ENCODE measurements around the gene C2CD5.
"Not testable (repeated sequence)": the region's sequence is repeated elsewhere in the genome, so short reads cannot be mapped to it uniquely, and the experiment has no call there.

The C2CD5 gene

GRCh38 chr12:22477894-22478287 lies 66.5 kb downstream of the C2CD5 start:
- peak overlapping the region; percentile 58 for H3K27ac Mint-ChIP-seq
- H3K4me3 Mint-ChIP-seq: no peak overlapping the region
- no peaks in the 10 kb centered on the region for H3K9me3 Mint-ChIP-seq
- DNase-seq: no peak
- H3K36me3 Mint-ChIP-seq: peaks cover 28% of the 10 kb centered on the region
- H3K4me1 Mint-ChIP-seq: peaks cover 7% of the 10 kb centered on the region
- CTCF ChIA-PET: interaction anchor here (0.6 to 2.3 kb wide), 2 partner anchors 18 to 42 kb away, joined by 3 to 7 read pairs; no protein-coding TSS in a partner anchor
- no peaks in the 10 kb centered on the region for H3K27me3 Mint-ChIP-seq

- DNase-seq: no peak
- H3K9me3 Mint-ChIP-seq: no peaks in the 10 kb centered on the region
- H3K4me1 Mint-ChIP-seq: peaks cover 7% of the 10 kb centered on the region
- CTCF ChIA-PET: interaction anchor here (0.6 to 2.3 kb wide), 2 partner anchors 17 to 43 kb away, joined by 3 to 7 read pairs; no protein-coding TSS in a partner anchor
- H3K27ac Mint-ChIP-seq: no peak overlapping the region
- H3K4me3 Mint-ChIP-seq: no peak overlapping the region
- H3K27me3 Mint-ChIP-seq: no peaks in the 10 kb centered on the region
- H3K36me3 Mint-ChIP-seq: peaks cover 23% of the 10 kb centered on the region
These were observed 67.0 kb downstream of the C2CD5 start for GRCh38 chr12:22477166-22477893.

DNA sequence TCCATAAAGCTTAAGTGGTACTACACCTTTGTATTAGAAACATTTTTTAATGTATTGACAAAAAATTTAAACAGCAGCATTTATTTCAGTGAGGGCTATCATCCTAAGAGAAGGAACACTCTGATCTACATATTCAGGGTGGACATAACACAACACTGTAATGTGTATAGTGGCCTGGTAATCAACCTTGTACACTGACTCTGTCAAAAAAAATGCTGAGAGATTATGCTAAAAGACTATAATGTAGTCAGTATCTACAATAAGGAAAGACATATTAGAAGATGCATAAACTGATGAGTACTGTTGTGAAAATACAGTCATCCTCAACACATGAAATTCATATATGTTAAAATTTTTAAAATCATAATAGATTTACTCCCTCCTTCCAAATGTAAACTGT lies 68.2 kb downstream of the C2CD5 start:
- CTCF ChIA-PET: interaction anchor here (2.3 kb wide), 1 partner anchor 16 kb away, joined by 7 read pairs; no protein-coding TSS in a partner anchor
- no peaks in the 10 kb centered on the region for H3K27me3 Mint-ChIP-seq
- DNase-seq: no peak
- H3K4me1 Mint-ChIP-seq: peaks cover 7% of the 10 kb centered on the region
- no peak overlapping the region for H3K27ac Mint-ChIP-seq
- peaks cover 16% of the 10 kb centered on the region for H3K36me3 Mint-ChIP-seq
- no peaks in the 10 kb centered on the region for H3K9me3 Mint-ChIP-seq
- no peak overlapping the region for H3K4me3 Mint-ChIP-seq

DNA sequence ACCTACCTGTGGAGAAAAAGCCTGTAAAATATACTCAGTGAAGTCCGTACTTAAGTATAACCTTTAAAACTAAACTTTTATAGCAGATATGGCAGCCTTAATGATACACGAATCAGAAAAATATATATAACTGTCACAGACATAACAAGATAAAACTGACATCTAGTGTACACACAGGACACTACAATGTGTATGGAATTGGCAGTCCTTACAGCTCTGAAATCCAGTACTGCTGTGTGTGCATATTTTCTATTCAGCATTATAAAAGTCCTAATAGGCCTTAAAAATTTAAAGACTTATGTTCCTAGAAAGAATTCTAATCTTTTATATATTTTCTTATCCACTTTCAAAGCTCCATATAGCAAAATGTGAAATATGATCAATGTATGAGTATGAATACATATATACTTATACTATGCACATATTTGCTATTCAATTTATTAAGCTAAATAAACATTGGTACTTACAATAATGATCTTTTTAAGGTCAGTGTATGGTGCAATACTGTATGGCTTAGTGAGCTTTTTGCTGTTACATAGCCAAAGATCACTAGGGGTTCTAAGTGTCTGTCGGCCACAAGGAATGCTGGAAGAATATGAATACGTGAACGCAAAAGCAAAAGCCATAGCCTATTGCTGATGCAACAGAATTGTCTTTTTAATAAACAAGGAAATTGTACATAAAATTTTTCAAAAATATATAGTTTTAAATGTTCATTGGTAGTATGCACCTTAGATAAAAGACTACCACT lies 69.2 kb downstream of the C2CD5 start:
- H3K9me3 Mint-ChIP-seq: no peaks in the 10 kb centered on the region
- H3K4me1 Mint-ChIP-seq: peaks cover 7% of the 10 kb centered on the region
- no peak overlapping the region for H3K4me3 Mint-ChIP-seq
- CTCF ChIA-PET: no interaction called here
- no peak for DNase-seq
- H3K27ac Mint-ChIP-seq: no peak overlapping the region
- H3K27me3 Mint-ChIP-seq: no peaks in the 10 kb centered on the region
- peaks cover 22% of the 10 kb centered on the region for H3K36me3 Mint-ChIP-seq

DNA sequence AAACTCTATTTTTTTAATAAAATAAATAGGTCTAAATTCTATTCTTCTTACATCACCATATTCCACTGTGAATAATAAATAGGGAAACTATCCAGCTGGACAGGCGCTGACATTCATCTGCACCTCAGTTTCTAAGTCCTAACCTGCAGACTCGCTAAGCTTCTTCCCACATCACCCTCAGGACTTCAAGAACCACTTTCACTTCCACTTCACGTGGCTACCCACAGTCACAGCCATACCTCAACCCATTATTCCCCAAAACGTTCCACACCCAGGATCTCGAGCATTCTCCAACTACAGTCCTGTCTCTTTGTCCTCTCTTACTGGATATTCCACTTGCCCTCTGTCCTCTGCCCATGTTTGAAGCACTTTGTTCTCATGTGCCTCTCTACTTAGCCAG lies 71.1 kb downstream of the C2CD5 start:
- H3K4me1 Mint-ChIP-seq: peaks cover 7% of the 10 kb centered on the region
- no peaks in the 10 kb centered on the region for H3K9me3 Mint-ChIP-seq
- CTCF ChIA-PET: no interaction called here
- H3K36me3 Mint-ChIP-seq: peaks cover 32% of the 10 kb centered on the region
- no peaks in the 10 kb centered on the region for H3K27me3 Mint-ChIP-seq
- DNase-seq: no peak
- no peak overlapping the region for H3K4me3 Mint-ChIP-seq
- H3K27ac Mint-ChIP-seq: no peak overlapping the region

- H3K9me3 Mint-ChIP-seq: no peaks in the 10 kb centered on the region
- H3K27me3 Mint-ChIP-seq: no peaks in the 10 kb centered on the region
- H3K36me3 Mint-ChIP-seq: peaks cover 29% of the 10 kb centered on the region
- no peaks in the 10 kb centered on the region for H3K4me1 Mint-ChIP-seq
- H3K27ac Mint-ChIP-seq: no peak overlapping the region
- CTCF ChIA-PET: interaction anchor here (0.9 to 3.3 kb wide), 2 partner anchors 8 to 15 kb away, joined by 5 to 21 read pairs; no protein-coding TSS in a partner anchor
- DNase-seq: no peak
- H3K4me3 Mint-ChIP-seq: no peak overlapping the region
These were observed 77.2 kb downstream of the C2CD5 start for GRCh38 chr12:22467190-22467589.

GRCh38 chr12:22463306-22463705 lies 81.0 kb downstream of the C2CD5 start:
- H3K4me3 Mint-ChIP-seq: no peak overlapping the region
- H3K27me3 Mint-ChIP-seq: no peaks in the 10 kb centered on the region
- H3K4me1 Mint-ChIP-seq: no peaks in the 10 kb centered on the region
- no peak for DNase-seq
- peaks cover 17% of the 10 kb centered on the region for H3K36me3 Mint-ChIP-seq
- CTCF ChIA-PET: no interaction called here
- H3K27ac Mint-ChIP-seq: no peak overlapping the region
- no peaks in the 10 kb centered on the region for H3K9me3 Mint-ChIP-seq

GRCh38 chr12:22461786-22462185 lies 82.6 kb downstream of the C2CD5 start:
- CTCF ChIA-PET: interaction anchor here (0.9 to 1.5 kb wide), 4 partner anchors 18 to 379 kb away, joined by 3 to 4 read pairs (median 3); no protein-coding TSS in a partner anchor
- no peak for DNase-seq
- Mint-ChIP-seq H3K4me1 (no peaks in the 10 kb centered on the region), H3K9me3 (no peaks in the 10 kb centered on the region), H3K27ac (no peak overlapping the region), H3K4me3 (no peak overlapping the region), H3K36me3 (peaks cover 21% of the 10 kb centered on the region), H3K27me3 (no peaks in the 10 kb centered on the region)

GRCh38 chr12:22459838-22460490 lies 84.4 kb downstream of the C2CD5 start:
- no peak for DNase-seq
- CTCF ChIA-PET: interaction anchor here (0.6 to 3.0 kb wide), 11 partner anchors 9 to 762 kb away, joined by 3 to 21 read pairs (median 4); no protein-coding TSS in a partner anchor
- H3K4me1 Mint-ChIP-seq: no peaks in the 10 kb centered on the region
- peaks cover 15% of the 10 kb centered on the region for H3K36me3 Mint-ChIP-seq
- H3K9me3 Mint-ChIP-seq: no peaks in the 10 kb centered on the region
- H3K27me3 Mint-ChIP-seq: no peaks in the 10 kb centered on the region
- no peak overlapping the region for H3K27ac Mint-ChIP-seq
- H3K4me3 Mint-ChIP-seq: no peak overlapping the region

- DNase-seq: no peak
- H3K27me3 Mint-ChIP-seq: no peaks in the 10 kb centered on the region
- H3K4me3 Mint-ChIP-seq: no peak overlapping the region
- CTCF ChIA-PET: interaction anchor here (1.1 to 3.0 kb wide), 7 partner anchors 10 to 760 kb away, joined by 3 to 21 read pairs (median 4); no protein-coding TSS in a partner anchor
- no peak overlapping the region for H3K27ac Mint-ChIP-seq
- no peaks in the 10 kb centered on the region for H3K4me1 Mint-ChIP-seq
- H3K36me3 Mint-ChIP-seq: peaks cover 15% of the 10 kb centered on the region
- no peaks in the 10 kb centered on the region for H3K9me3 Mint-ChIP-seq
These were observed 85.9 kb downstream of the C2CD5 start for GRCh38 chr12:22458298-22458937.

GRCh38 chr12:22457085-22457484 lies 87.3 kb downstream of the C2CD5 start:
- Mint-ChIP-seq H3K4me3 (no peak overlapping the region), H3K36me3 (peaks cover 20% of the 10 kb centered on the region), H3K9me3 (no peaks in the 10 kb centered on the region), H3K27me3 (no peaks in the 10 kb centered on the region), H3K27ac (no peak overlapping the region), H3K4me1 (no peaks in the 10 kb centered on the region)
- no peak for DNase-seq
- CTCF ChIA-PET: interaction anchor here (1.6 to 2.4 kb wide), 2 partner anchors 356 to 374 kb away, joined by 4 to 7 read pairs; no protein-coding TSS in a partner anchor

- Mint-ChIP-seq H3K27me3 (no peaks in the 10 kb centered on the region), H3K36me3 (peaks cover 16% of the 10 kb centered on the region), H3K4me1 (no peaks in the 10 kb centered on the region), H3K27ac (no peak overlapping the region), H3K9me3 (no peaks in the 10 kb centered on the region), H3K4me3 (no peak overlapping the region)
- CTCF ChIA-PET: interaction anchor here (0.6 kb wide), 1 partner anchor 178 kb away, joined by 3 read pairs; no protein-coding TSS in a partner anchor
- DNase-seq: no peak
These were observed 90.8 kb downstream of the C2CD5 start for GRCh38 chr12:22453511-22453910.

- no peaks in the 10 kb centered on the region for H3K27me3 Mint-ChIP-seq
- H3K36me3 Mint-ChIP-seq: peaks cover under 1% of the 10 kb centered on the region
- no peak overlapping the region for H3K27ac Mint-ChIP-seq
- no peaks in the 10 kb centered on the region for H3K9me3 Mint-ChIP-seq
- CTCF ChIA-PET: interaction anchor here (1.1 to 1.3 kb wide), 2 partner anchors 12 to 366 kb away, joined by 3 to 4 read pairs; no protein-coding TSS in a partner anchor
- H3K4me1 Mint-ChIP-seq: no peaks in the 10 kb centered on the region
- H3K4me3 Mint-ChIP-seq: no peak overlapping the region
- no peak for DNase-seq
These were observed 97.1 kb downstream of the C2CD5 start for GRCh38 chr12:22447223-22447622.

- H3K27me3 Mint-ChIP-seq, H3K36me3 Mint-ChIP-seq, H3K4me3 Mint-ChIP-seq, H3K27ac Mint-ChIP-seq, DNase-seq, H3K4me1 Mint-ChIP-seq, H3K9me3 Mint-ChIP-seq: not testable (repeated sequence)
- CTCF ChIA-PET: interaction anchor here (0.9 to 1.8 kb wide), 7 partner anchors 25 to 747 kb away, joined by 3 to 8 read pairs (median 5); no protein-coding TSS in a partner anchor
These were observed 100.1 kb downstream of the C2CD5 start for GRCh38 chr12:22444317-22444665.

All from activated naive CD4-positive, alpha-beta T cell treated with anti-CD3 and anti-CD28 coated beads, Interleukin-2, amount 10 ng/mL, durations not matched to agents 7 days and 5 days (primary cell).